ENCODE results near the gene HOXD8. TPM values are rescaled to one million over a fixed set of nuclear protein-coding genes. Genes with fewer than 3 reads are reported as not detected.

Gene HOXD8
- total RNA-seq, 4 donors from 2014 or later, result 12.6 to 19.5 (median 16.7) TPM

- DNase-seq (ENCODE audit: low spot score in 2 of 2), result no peak
- no peak overlapping the region for H3K4me3 ChIP-seq
- peaks cover 0 to 87% of the 10 kb centered on the region in 2 donors for H3K27me3 ChIP-seq
- no peak for TF ChIP-seq POLR2A (IDR thresholded peaks at IDR 0.05)
- H3K4me1 ChIP-seq, result no peaks in the 10 kb centered on the region
- no peaks in the 10 kb centered on the region for H3K9me3 ChIP-seq
- no peak overlapping the region for H3K27ac ChIP-seq
- 82 to 85% methylated on average over 13 to 14 of the region's 14 CpGs for WGBS, 2 donors
- H3K36me3 ChIP-seq, result peaks cover 0 to 57% (median 0%) of the 10 kb centered on the region in 3 donors
Observed at GRCh38 chr2:176150584-176151441, 21.3 kb downstream of the HOXD8 start.

- Histone ChIP-seq H3K27ac (no peak within 1 kb of the TSS), H3K9me3 (no peaks in the 10 kb centered on the region), H3K36me3 (peaks cover 0 to 57% (median 0%) of the 10 kb centered on the region in 3 donors), H3K27me3 (peaks cover 0 to 89% of the 10 kb centered on the region in 2 donors), H3K4me3 (no peak within 1 kb of the TSS), H3K4me1 (no peaks in the 10 kb centered on the region)
- WGBS, 2 donors, result 69 to 73% methylated on average over 34 to 53 of the region's 55 CpGs
- no peak for DNase-seq (ENCODE audit: low spot score in 2 of 2)
- no peak for TF ChIP-seq EP300 (IDR thresholded peaks at IDR 0.05)
- no peak for TF ChIP-seq POLR2A (IDR thresholded peaks at IDR 0.05)
- TF ChIP-seq CTCF (IDR thresholded peaks at IDR 0.05), result no peak
Observed at GRCh38 chr2:176151442-176152287, 22.2 kb downstream of the HOXD8 start, which contains the start of gene HOXD4. Gene HOXD4, plus strand, starts transcription at chr2:176151550. Its CDS starts 84 bp downstream, at chr2:176151634.

- peaks cover 0 to 53% (median 0%) of the 10 kb centered on the region in 3 donors for H3K36me3 ChIP-seq
- H3K9me3 ChIP-seq, result no peaks in the 10 kb centered on the region
- TF ChIP-seq CTCF (IDR thresholded peaks at IDR 0.05), result no peak
- no peak for TF ChIP-seq POLR2A (IDR thresholded peaks at IDR 0.05)
- no peak for TF ChIP-seq EP300 (IDR thresholded peaks at IDR 0.05)
- H3K4me1 ChIP-seq, result peaks cover 0 to 8% (median 0%) of the 10 kb centered on the region in 4 donors
- 74 to 83% methylated on average over 42 to 48 of the region's 48 CpGs for WGBS, 2 donors
- H3K27ac ChIP-seq, result no peak overlapping the region
- H3K4me3 ChIP-seq, result no peak overlapping the region
- DNase-seq (ENCODE audit: low spot score in 2 of 2), result no peak
- H3K27me3 ChIP-seq, result peaks cover 0 to 90% of the 10 kb centered on the region in 2 donors
Observed at GRCh38 chr2:176152350-176153181, 23.1 kb downstream of the HOXD8 start.

GRCh38 chr2:176154576-176155252 is 25.2 kb downstream of the HOXD8 start:
- Histone ChIP-seq H3K4me3 (no peak overlapping the region), H3K9me3 (no peaks in the 10 kb centered on the region), H3K27me3 (peaks cover 0 to 92% of the 10 kb centered on the region in 2 donors), H3K27ac (no peak overlapping the region), H3K36me3 (peaks cover 0 to 45% (median 0%) of the 10 kb centered on the region in 3 donors), H3K4me1 (peaks cover 0 to 20% (median 2%) of the 10 kb centered on the region in 4 donors)
- TF ChIP-seq POLR2A (IDR thresholded peaks at IDR 0.05), result no peak
- no peak for TF ChIP-seq CTCF (IDR thresholded peaks at IDR 0.05)
- TF ChIP-seq EP300 (IDR thresholded peaks at IDR 0.05), result no peak
- DNase-seq (ENCODE audit: low spot score in 2 of 2), result no peak
- WGBS, 2 donors, result 84 to 85% methylated on average over 11 of the region's 11 CpGs
